H7 (cell line): ENCODE results near the gene ARMH4. TPM values are rescaled to one million over a fixed set of nuclear protein-coding genes. Genes with fewer than 3 reads are reported as not detected.

Source experiments
- DNase-seq: peaks from one replicate; pipeline ENCODE4 v3.0.0; 2012
- H3K27me3 ChIP-seq: 2 replicates; pipeline ENCODE4 v1.6.0; 2011; ENCODE audit warnings: mild to moderate bottlenecking, low read length; ENCODE audit not compliant: control insufficient read depth, insufficient read depth
- H3K36me3 ChIP-seq: replicated peaks from 2 replicates; pipeline ENCODE4 v1.5.1; 2011; ENCODE audit warnings: low read length; ENCODE audit not compliant: control insufficient read depth, insufficient read depth
- H3K4me3 ChIP-seq: 2 replicates; pipeline ENCODE4 v1.5.1; 2011; ENCODE audit warnings: low read depth, mild to moderate bottlenecking, control low read depth, low read length, moderate library complexity; ENCODE audit not compliant: insufficient read depth
- total RNA-seq: library from RNA; depleted of rRNA; stranded (reverse); fragments of >200 nt; shearing (Covaris generic); gene quantifications from 2 replicates; pipeline ENCODE4 v1.2.3, GENCODE V29; 2014

The ARMH4 gene
- total RNA-seq, 1 experiment from 2014 or later, result 2.9 TPM

- Histone ChIP-seq H3K4me3 (no peak overlapping the region), H3K27me3 (no peaks in the 10 kb centered on the region), H3K36me3 (no peaks in the 10 kb centered on the region)
- DNase-seq, result no peak
These were observed 83.7 kb downstream of the ARMH4 start for GRCh38 chr14:58068306-58068705.

DNA sequence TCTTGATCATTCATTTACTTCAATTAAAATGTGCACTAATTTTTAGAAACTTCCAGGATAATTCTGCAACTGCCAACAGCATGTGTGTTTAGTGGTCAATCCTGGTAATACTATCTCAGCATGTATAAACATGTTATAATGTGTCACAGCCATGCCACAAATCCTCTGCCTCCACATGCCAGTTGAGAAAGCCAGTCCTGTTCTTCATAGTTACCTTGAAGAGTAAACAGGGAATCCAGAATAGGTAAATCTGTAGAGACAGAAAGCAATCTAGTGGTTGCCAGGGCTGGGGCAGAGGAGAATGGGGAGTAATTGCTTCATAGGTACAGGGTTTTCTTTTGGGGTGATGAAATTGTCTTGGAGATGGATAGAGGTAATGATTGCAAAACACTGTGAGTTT, 85.9 kb downstream of the ARMH4 start:
- no peak overlapping the region for H3K4me3 ChIP-seq
- DNase-seq, result no peak
- H3K27me3 ChIP-seq, result no peaks in the 10 kb centered on the region
- no peaks in the 10 kb centered on the region for H3K36me3 ChIP-seq

DNA sequence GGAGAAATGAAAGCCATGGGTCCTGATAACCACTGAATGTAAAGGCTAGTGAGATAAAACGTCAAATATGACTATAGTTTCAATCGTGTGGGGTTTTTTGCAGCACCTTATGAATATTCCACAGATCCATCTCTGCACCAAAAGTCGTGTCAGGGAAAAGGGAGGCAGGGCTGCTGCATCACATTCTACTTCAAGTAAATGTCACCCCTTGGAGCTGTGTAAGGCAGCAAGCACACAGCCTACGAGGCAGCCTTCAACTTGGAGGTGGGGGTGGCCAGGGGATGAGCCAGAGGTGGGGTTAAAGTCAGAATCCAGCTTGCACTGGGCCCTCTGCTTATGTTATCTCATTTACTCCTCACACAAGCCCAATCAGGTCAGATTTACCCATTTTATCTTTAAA, 90.4 kb downstream of the ARMH4 start:
- H3K36me3 ChIP-seq, result no peaks in the 10 kb centered on the region
- H3K4me3 ChIP-seq, result no peak overlapping the region
- DNase-seq, result no peak
- no peaks in the 10 kb centered on the region for H3K27me3 ChIP-seq

GRCh38 chr14:58060898-58061297, 91.1 kb downstream of the ARMH4 start:
- H3K36me3 ChIP-seq, result no peaks in the 10 kb centered on the region
- H3K27me3 ChIP-seq, result no peaks in the 10 kb centered on the region
- H3K4me3 ChIP-seq, result no peak overlapping the region
- no peak for DNase-seq

DNA sequence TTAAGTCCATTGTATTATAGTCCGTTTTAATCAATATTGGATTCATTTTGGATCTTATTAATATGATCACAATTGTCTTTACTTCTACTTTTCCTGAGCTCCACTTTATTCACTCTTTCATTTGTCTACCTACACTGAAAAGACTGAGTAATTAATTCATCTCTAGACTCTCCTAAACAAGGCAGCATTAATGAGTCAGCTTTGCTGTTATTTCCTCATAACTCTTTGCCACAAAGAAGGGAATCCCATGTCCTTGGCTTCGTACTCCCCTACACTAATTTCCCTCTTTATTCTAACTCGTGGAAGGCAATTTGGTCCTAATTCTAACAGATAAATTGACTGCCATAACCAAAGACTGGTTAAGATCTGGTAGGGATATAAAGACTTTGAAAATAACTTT, 91.9 kb downstream of the ARMH4 start:
- Histone ChIP-seq H3K36me3 (no peaks in the 10 kb centered on the region), H3K4me3 (no peak overlapping the region), H3K27me3 (no peaks in the 10 kb centered on the region)
- no peak for DNase-seq

- H3K27me3 ChIP-seq, result no peaks in the 10 kb centered on the region
- H3K4me3 ChIP-seq, result no peak overlapping the region
- H3K36me3 ChIP-seq, result no peaks in the 10 kb centered on the region
- DNase-seq, result no peak
These were observed 92.9 kb downstream of the ARMH4 start for GRCh38 chr14:58059126-58059525.

DNA sequence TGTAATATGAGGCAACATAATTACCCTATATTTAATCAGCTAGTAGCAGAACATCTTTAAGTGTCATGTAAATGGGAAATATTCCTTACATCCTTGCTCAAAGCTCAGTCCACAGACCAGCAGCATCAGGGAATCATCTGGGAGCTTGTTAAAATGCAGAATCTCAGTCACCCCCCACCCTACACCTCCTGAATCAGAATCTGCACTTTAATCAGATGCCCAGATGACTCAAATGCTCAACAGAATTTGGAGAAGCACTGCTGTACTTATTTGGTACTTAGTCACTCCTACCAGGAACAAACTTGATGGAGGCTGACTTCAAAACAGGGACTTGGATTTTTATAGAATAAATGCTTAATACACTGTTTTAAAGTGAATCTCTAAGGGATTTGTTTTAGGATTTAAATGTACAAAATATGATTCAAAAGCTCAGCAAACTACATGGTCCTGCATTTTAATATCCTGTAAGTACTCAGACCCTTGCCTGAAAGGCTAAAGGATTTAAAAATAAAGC, 96.5 kb downstream of the ARMH4 start:
- Histone ChIP-seq H3K4me3 (no peak overlapping the region), H3K27me3 (no peaks in the 10 kb centered on the region), H3K36me3 (no peaks in the 10 kb centered on the region)
- DNase-seq, result no peak

- no peaks in the 10 kb centered on the region for H3K36me3 ChIP-seq
- no peak for DNase-seq
- no peak overlapping the region for H3K4me3 ChIP-seq
- H3K27me3 ChIP-seq, result no peaks in the 10 kb centered on the region
These were observed 97.9 kb downstream of the ARMH4 start for GRCh38 chr14:58054100-58054499.

DNA sequence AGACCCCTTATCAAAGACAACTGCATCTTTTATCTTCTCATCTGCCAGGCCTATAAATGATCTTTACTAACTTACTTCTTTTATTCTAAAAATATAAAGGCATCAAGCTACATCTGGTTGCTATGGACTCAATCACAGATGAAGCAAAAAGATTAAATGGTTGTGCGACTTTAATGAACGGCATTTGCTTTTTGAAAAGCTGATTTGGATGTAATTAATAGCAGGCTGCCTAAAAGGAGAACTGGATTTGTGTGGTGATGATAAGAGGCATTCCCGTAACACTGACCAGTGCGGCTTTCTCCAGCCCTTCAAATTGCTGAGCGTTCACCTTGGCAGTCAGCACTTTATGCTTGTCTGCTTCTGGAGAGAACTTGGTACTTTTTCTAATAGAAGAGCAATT, 103.8 kb downstream of the ARMH4 start:
- no peaks in the 10 kb centered on the region for H3K36me3 ChIP-seq
- no peaks in the 10 kb centered on the region for H3K27me3 ChIP-seq
- no peak for DNase-seq

GRCh38 chr14:58027904-58028303, 124.1 kb downstream of the ARMH4 start:
- Histone ChIP-seq H3K36me3 (no peaks in the 10 kb centered on the region), H3K27me3 (no peaks in the 10 kb centered on the region), H3K4me3 (no peak overlapping the region)
- DNase-seq, result no peak

More for the DNA sequence above, 103.8 kb downstream of the ARMH4 start:
- no peak overlapping the region for H3K4me3 ChIP-seq

DNA sequence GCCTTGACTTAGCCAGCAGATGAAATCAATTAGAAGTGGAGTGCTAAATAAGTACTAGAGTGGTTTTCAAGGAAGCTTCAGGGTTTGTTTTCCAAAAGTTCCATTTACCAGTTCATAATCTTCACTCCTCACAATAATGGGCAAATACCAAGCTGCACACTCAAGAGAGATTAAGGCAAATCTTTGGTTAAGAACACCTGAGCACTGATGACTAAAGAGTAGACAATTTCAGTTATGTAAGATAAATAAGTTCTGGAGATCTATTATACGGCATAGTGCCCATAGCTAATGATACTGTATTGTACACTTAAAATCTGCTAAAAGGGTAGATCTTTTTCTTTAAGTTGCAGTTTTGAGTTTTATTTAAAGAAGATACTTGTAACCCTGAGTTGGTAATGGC, 125.0 kb downstream of the ARMH4 start:
- no peak for DNase-seq
- Histone ChIP-seq H3K4me3 (no peak overlapping the region), H3K36me3 (no peaks in the 10 kb centered on the region), H3K27me3 (no peaks in the 10 kb centered on the region)

DNA sequence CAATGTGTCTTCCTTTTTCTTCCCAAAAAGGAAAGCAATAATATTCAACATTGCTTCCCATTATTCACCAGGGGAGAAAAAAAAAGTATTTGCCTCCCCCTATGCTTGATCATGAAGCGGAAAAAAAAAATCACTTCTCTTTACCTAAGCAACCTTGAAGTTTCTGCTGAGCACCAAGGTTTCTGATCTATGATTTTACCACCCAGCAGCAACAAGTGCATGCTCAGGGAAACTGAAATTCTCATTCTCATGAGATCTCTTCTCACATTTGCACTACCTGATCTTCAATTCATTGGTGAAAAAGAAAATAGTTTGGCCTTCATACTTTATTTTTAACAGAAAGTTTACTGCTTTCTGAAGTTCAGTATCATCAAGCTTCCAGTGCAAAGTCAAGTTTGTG, 125.8 kb downstream of the ARMH4 start:
- H3K36me3 ChIP-seq, result no peaks in the 10 kb centered on the region
- H3K27me3 ChIP-seq, result no peaks in the 10 kb centered on the region
- no peak overlapping the region for H3K4me3 ChIP-seq
- DNase-seq, result no peak

DNA sequence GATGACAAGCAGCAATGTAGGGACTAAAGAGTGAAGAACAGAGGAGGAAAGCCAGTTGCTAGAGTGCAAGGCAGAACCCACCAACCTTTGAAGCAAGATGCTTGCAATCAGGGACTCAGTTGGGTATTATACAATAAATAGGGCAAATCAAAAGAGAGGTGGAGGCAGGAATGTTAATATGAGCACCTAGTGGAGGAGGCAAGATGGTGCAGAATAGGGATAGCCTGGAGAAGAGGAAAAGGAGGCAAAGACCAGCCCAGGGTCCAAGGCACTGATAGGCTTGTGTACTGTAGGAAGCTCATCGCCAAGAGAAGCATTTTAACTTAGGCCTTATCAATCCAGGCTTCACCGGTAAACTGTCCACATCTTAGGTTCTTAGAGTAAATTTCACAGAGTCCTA, 137.2 kb downstream of the ARMH4 start:
- Histone ChIP-seq H3K36me3 (no peaks in the 10 kb centered on the region), H3K4me3 (no peak overlapping the region), H3K27me3 (no peaks in the 10 kb centered on the region)
- DNase-seq, result no peak

- DNase-seq, result no peak
- Histone ChIP-seq H3K4me3 (no peak overlapping the region), H3K27me3 (no peaks in the 10 kb centered on the region), H3K36me3 (no peaks in the 10 kb centered on the region)
These were observed 149.4 kb downstream of the ARMH4 start for GRCh38 chr14:58002618-58003017.

GRCh38 chr14:57999979-58000378, 152.0 kb downstream of the ARMH4 start:
- Histone ChIP-seq H3K4me3 (no peak overlapping the region), H3K27me3 (no peaks in the 10 kb centered on the region), H3K36me3 (no peaks in the 10 kb centered on the region)
- no peak for DNase-seq

- H3K4me3 ChIP-seq, result no peak overlapping the region
- no peaks in the 10 kb centered on the region for H3K27me3 ChIP-seq
- no peak for DNase-seq
- no peaks in the 10 kb centered on the region for H3K36me3 ChIP-seq
These were observed 152.5 kb downstream of the ARMH4 start for GRCh38 chr14:57999471-57999870.
